Cerebellar cortex (tissue), 1 donor: ENCODE measurements around the gene CHCHD10.

Experiments used
- DNase-seq: peaks from one replicate; pipeline ENCODE4 v3.0.0-alpha.2; 2015; ENCODE audit warnings: low spot score

Gene CHCHD10

GRCh38 chr22:23772649-23773473 is 5.1 kb upstream of the CHCHD10 start, which contains the start of gene MMP11:
TSS of gene MMP11 (plus strand) at chr22:23772849. CDS start at chr22:23772871, 22 bp downstream.
- DNase-seq = no peak

- DNase-seq = no peak
These were observed 4.5 kb upstream of the CHCHD10 start for GRCh38 chr22:23772315-23772648.

- no peak for DNase-seq
These were observed 1.7 kb upstream of the CHCHD10 start for GRCh38 chr22:23769321-23769965.

GRCh38 chr22:23767303-23767672 is 484 bp downstream of the CHCHD10 start:
- DNase-seq = no peak

GRCh38 chr22:23764899-23765881 is 2.6 kb downstream of the CHCHD10 start:
- DNase-seq = no peak

- DNase-seq = no peak
These were observed 3.8 kb downstream of the CHCHD10 start for GRCh38 chr22:23763954-23764353.

- DNase-seq = no peak
These were observed 4.2 kb downstream of the CHCHD10 start for GRCh38 chr22:23763579-23763945.

- DNase-seq = no peak
These were observed 4.8 kb downstream of the CHCHD10 start, which contains the start of gene C22orf15 for GRCh38 chr22:23762842-23763578. TSS of gene C22orf15 (plus strand) at chr22:23762990. CDS start at chr22:23763307, 317 bp downstream.

GRCh38 chr22:23760056-23760455 is 7.7 kb downstream of the CHCHD10 start:
- DNase-seq = no peak

GRCh38 chr22:23759566-23759965 is 8.2 kb downstream of the CHCHD10 start:
- DNase-seq = no peak

- no peak for DNase-seq
These were observed 10.9 kb downstream of the CHCHD10 start for GRCh38 chr22:23756891-23757290.

GRCh38 chr22:23755711-23756110 is 12.1 kb downstream of the CHCHD10 start:
- DNase-seq = no peak

GRCh38 chr22:23754980-23755636 is 12.7 kb downstream of the CHCHD10 start:
- DNase-seq = no peak

GRCh38 chr22:23754220-23754919 is 13.4 kb downstream of the CHCHD10 start, which contains the start of gene VPREB3:
TSS of gene VPREB3 (minus strand) at chr22:23754425. CDS start at chr22:23754363, 62 bp downstream.
- no peak for DNase-seq

GRCh38 chr22:23753385-23753784 is 14.4 kb downstream of the CHCHD10 start:
- DNase-seq = no peak

- DNase-seq = no peak
These were observed 15.0 kb downstream of the CHCHD10 start for GRCh38 chr22:23752750-23753149.

GRCh38 chr22:23752090-23752691 is 15.6 kb downstream of the CHCHD10 start:
- DNase-seq = no peak

GRCh38 chr22:23751441-23751996 is 16.3 kb downstream of the CHCHD10 start:
- peak; percentile 36 for DNase-seq

- DNase-seq = peak; percentile 79
These were observed 16.9 kb downstream of the CHCHD10 start, which contains the start of gene ZNF70 for GRCh38 chr22:23750714-23751440. TSS of gene ZNF70 (minus strand) at chr22:23751112. CDS start at chr22:23745140, 5,972 bp downstream.
